ENCODE measurements around the gene AGPAT2.

The AGPAT2 gene

GRCh38 chr9:136662656-136663581 lies 24.3 kb downstream of the AGPAT2 start, which contains the start of gene EGFL7:
Gene EGFL7, plus strand, starts transcription at chr9:136662916. Its CDS starts 5,367 bp downstream, at chr9:136668283.
- H3K9ac ChIP-seq (ENCODE audit: low read length) = no peak within 1 kb of the TSS
- peaks cover 2% of the 10 kb centered on the region for H3K4me1 ChIP-seq (ENCODE audit: control insufficient read depth, insufficient read depth, low read length)
- H3K27ac ChIP-seq (ENCODE audit: low read depth, low read length) = no peak within 1 kb of the TSS
- H3K27me3 ChIP-seq (ENCODE audit: control insufficient read depth, insufficient read depth, low read length) = peaks cover 27% of the 10 kb centered on the region
- H3K4me3 ChIP-seq (ENCODE audit: low read length) = peak within 1 kb of the TSS; percentile 36
- H3K36me3 ChIP-seq (ENCODE audit: control insufficient read depth, insufficient read depth, low read length) = no peaks in the 10 kb centered on the region

GRCh38 chr9:136662326-136662655 lies 25.0 kb downstream of the AGPAT2 start:
- no peaks in the 10 kb centered on the region for H3K36me3 ChIP-seq (ENCODE audit: control insufficient read depth, insufficient read depth, low read length)
- H3K27me3 ChIP-seq (ENCODE audit: control insufficient read depth, insufficient read depth, low read length) = peaks cover 27% of the 10 kb centered on the region
- no peak overlapping the region for H3K9ac ChIP-seq (ENCODE audit: low read length)
- H3K4me3 ChIP-seq (ENCODE audit: low read length) = no peak overlapping the region
- no peak overlapping the region for H3K27ac ChIP-seq (ENCODE audit: low read depth, low read length)
- H3K4me1 ChIP-seq (ENCODE audit: control insufficient read depth, insufficient read depth, low read length) = peaks cover 2% of the 10 kb centered on the region

- Histone ChIP-seq H3K27ac (ENCODE audit: low read depth, low read length) (no peak overlapping the region), H3K27me3 (ENCODE audit: control insufficient read depth, insufficient read depth, low read length) (peaks cover 25% of the 10 kb centered on the region), H3K9ac (ENCODE audit: low read length) (no peak overlapping the region), H3K4me1 (ENCODE audit: control insufficient read depth, insufficient read depth, low read length) (peaks cover 2% of the 10 kb centered on the region), H3K4me3 (ENCODE audit: low read length) (no peak overlapping the region), H3K36me3 (ENCODE audit: control insufficient read depth, insufficient read depth, low read length) (no peaks in the 10 kb centered on the region)
These were observed 25.5 kb downstream of the AGPAT2 start for GRCh38 chr9:136661641-136662325.

- peaks cover 26% of the 10 kb centered on the region for H3K27me3 ChIP-seq (ENCODE audit: control insufficient read depth, insufficient read depth, low read length)
- no peak overlapping the region for H3K9ac ChIP-seq (ENCODE audit: low read length)
- no peaks in the 10 kb centered on the region for H3K36me3 ChIP-seq (ENCODE audit: control insufficient read depth, insufficient read depth, low read length)
- no peak overlapping the region for H3K27ac ChIP-seq (ENCODE audit: low read depth, low read length)
- no peak overlapping the region for H3K4me3 ChIP-seq (ENCODE audit: low read length)
- peaks cover 2% of the 10 kb centered on the region for H3K4me1 ChIP-seq (ENCODE audit: control insufficient read depth, insufficient read depth, low read length)
These were observed 26.2 kb downstream of the AGPAT2 start for GRCh38 chr9:136660971-136661550.

- H3K27ac ChIP-seq (ENCODE audit: low read depth, low read length) = no peak overlapping the region
- no peak overlapping the region for H3K4me3 ChIP-seq (ENCODE audit: low read length)
- peaks cover 2% of the 10 kb centered on the region for H3K4me1 ChIP-seq (ENCODE audit: control insufficient read depth, insufficient read depth, low read length)
- H3K36me3 ChIP-seq (ENCODE audit: control insufficient read depth, insufficient read depth, low read length) = no peaks in the 10 kb centered on the region
- H3K27me3 ChIP-seq (ENCODE audit: control insufficient read depth, insufficient read depth, low read length) = peaks cover 30% of the 10 kb centered on the region
- no peak overlapping the region for H3K9ac ChIP-seq (ENCODE audit: low read length)
These were observed 27.1 kb downstream of the AGPAT2 start for GRCh38 chr9:136659861-136660784.

GRCh38 chr9:136658849-136659535 lies 28.3 kb downstream of the AGPAT2 start:
- Histone ChIP-seq H3K4me1 (ENCODE audit: control insufficient read depth, insufficient read depth, low read length) (no peaks in the 10 kb centered on the region), H3K4me3 (ENCODE audit: low read length) (no peak overlapping the region), H3K9ac (ENCODE audit: low read length) (no peak overlapping the region), H3K36me3 (ENCODE audit: control insufficient read depth, insufficient read depth, low read length) (no peaks in the 10 kb centered on the region), H3K27ac (ENCODE audit: low read depth, low read length) (no peak overlapping the region), H3K27me3 (ENCODE audit: control insufficient read depth, insufficient read depth, low read length) (peaks cover 28% of the 10 kb centered on the region)

GRCh38 chr9:136657974-136658848 lies 29.0 kb downstream of the AGPAT2 start:
- H3K36me3 ChIP-seq (ENCODE audit: control insufficient read depth, insufficient read depth, low read length) = no peaks in the 10 kb centered on the region
- no peak overlapping the region for H3K9ac ChIP-seq (ENCODE audit: low read length)
- H3K4me3 ChIP-seq (ENCODE audit: low read length) = no peak overlapping the region
- no peak overlapping the region for H3K27ac ChIP-seq (ENCODE audit: low read depth, low read length)
- peaks cover 28% of the 10 kb centered on the region for H3K27me3 ChIP-seq (ENCODE audit: control insufficient read depth, insufficient read depth, low read length)
- H3K4me1 ChIP-seq (ENCODE audit: control insufficient read depth, insufficient read depth, low read length) = no peaks in the 10 kb centered on the region

GRCh38 chr9:136656795-136657611 lies 30.3 kb downstream of the AGPAT2 start:
- no peak overlapping the region for H3K4me3 ChIP-seq (ENCODE audit: low read length)
- no peaks in the 10 kb centered on the region for H3K36me3 ChIP-seq (ENCODE audit: control insufficient read depth, insufficient read depth, low read length)
- H3K27ac ChIP-seq (ENCODE audit: low read depth, low read length) = peak overlapping the region; percentile 9
- H3K4me1 ChIP-seq (ENCODE audit: control insufficient read depth, insufficient read depth, low read length) = no peaks in the 10 kb centered on the region
- H3K27me3 ChIP-seq (ENCODE audit: control insufficient read depth, insufficient read depth, low read length) = peaks cover 19% of the 10 kb centered on the region
- H3K9ac ChIP-seq (ENCODE audit: low read length) = no peak overlapping the region

- H3K4me1 ChIP-seq (ENCODE audit: control insufficient read depth, insufficient read depth, low read length) = no peaks in the 10 kb centered on the region
- peak overlapping the region; percentile 18 for H3K4me3 ChIP-seq (ENCODE audit: low read length)
- peaks cover 19% of the 10 kb centered on the region for H3K27me3 ChIP-seq (ENCODE audit: control insufficient read depth, insufficient read depth, low read length)
- no peaks in the 10 kb centered on the region for H3K36me3 ChIP-seq (ENCODE audit: control insufficient read depth, insufficient read depth, low read length)
- no peak overlapping the region for H3K9ac ChIP-seq (ENCODE audit: low read length)
- H3K27ac ChIP-seq (ENCODE audit: low read depth, low read length) = peak overlapping the region; percentile 30
These were observed 31.0 kb downstream of the AGPAT2 start for GRCh38 chr9:136656183-136656738.

- Histone ChIP-seq H3K4me1 (ENCODE audit: control insufficient read depth, insufficient read depth, low read length) (no peaks in the 10 kb centered on the region), H3K36me3 (ENCODE audit: control insufficient read depth, insufficient read depth, low read length) (no peaks in the 10 kb centered on the region), H3K4me3 (ENCODE audit: low read length) (no peak overlapping the region), H3K27me3 (ENCODE audit: control insufficient read depth, insufficient read depth, low read length) (peaks cover 18% of the 10 kb centered on the region), H3K27ac (ENCODE audit: low read depth, low read length) (peak overlapping the region; percentile 32), H3K9ac (ENCODE audit: low read length) (no peak overlapping the region)
These were observed 31.6 kb downstream of the AGPAT2 start for GRCh38 chr9:136655536-136656182.
